ENCODE data around the gene NAGA. TPM values are rescaled to one million over a fixed set of nuclear protein-coding genes. Genes with fewer than 3 reads are reported as not detected.
"Not testable (repeated sequence)": the region's sequence is repeated elsewhere in the genome, so short reads cannot be mapped to it uniquely, and the experiment has no call there.

Gene NAGA
- 100 to 1,000 TPM in 2 of 4 donors, 10 to 100 TPM in 2; 48.3 to 120 (median 96.0) TPM for total RNA-seq

DNA sequence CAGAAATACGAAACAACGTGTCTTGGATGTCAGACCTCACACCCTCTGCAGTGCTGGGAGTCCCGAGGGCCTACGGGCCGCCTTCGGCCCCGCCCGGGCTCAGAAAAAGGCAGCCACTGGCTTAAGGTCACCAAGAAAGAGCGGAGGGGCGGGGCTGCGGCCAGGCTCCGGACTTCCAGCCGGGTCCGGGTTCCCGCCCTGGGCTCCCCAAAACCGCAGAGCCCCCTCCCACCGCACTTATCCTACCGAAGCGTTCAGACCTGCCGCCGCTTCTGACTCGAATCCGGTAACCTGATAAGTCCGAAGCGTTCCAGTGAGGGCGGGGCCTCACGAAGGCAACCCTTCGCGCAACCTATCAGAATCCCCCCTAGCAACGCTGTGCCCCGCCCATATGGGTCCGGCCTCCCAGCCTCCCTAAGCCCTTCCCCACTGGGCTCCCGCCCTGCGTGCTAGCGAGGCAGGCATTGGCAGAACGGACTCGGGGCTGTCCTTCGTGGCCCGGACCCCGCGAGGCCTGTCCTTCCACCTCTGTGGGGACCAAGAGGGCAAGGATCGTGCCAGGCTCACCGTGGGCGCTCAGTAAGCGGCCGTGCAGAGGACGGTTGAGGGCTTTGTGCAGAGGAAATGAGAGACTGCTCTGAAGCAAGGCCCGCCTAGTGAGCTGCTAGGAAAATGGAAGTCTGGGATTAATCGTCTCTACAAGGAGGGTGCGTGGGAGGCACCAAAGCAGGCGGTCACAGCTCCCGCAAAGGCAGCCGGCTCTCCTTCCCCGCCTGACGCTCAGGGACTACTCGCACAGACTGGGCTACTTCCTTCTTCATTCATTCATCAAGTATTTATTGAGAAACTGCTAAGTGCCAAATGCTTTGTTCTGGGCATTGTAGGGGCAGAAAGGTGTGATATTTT, at the start of gene NAGA:
Gene NAGA (minus strand): TSS at position 296 of the 906 bp plus-strand sequence. CDS start 515 bp downstream, outside the sequence.
- intact Hi-C loops (cut with DNase I; ENCODE audit: low total_unique reads) (loop anchor here (1.0 kb wide), 1 partner anchor 20 kb away; the partner anchor contains the start of gene NDUFA6), in situ Hi-C loops (cut with MboI; ENCODE audit: low pct_ligation_motif_present in 1 of 4, low pct_unique_long_range_greater_than_20kb in 1 of 4, low sequenced_read_pairs in 3 of 4) (no loop called here)
- H3K9me3 ChIP-seq, result no peaks in the 10 kb centered on the region
- peak within 1 kb of the TSS; percentile 36 to 78 (median 56) for H3K4me3 ChIP-seq
- peak; percentile 97 for DNase-seq
- H3K4me1 ChIP-seq, result peaks cover 21 to 40% (median 31%) of the 10 kb centered on the region in 4 donors
- peak within 1 kb of the TSS; percentile 86 to 96 (median 93) for H3K27ac ChIP-seq
- no peak for TF ChIP-seq EP300 (IDR thresholded peaks at IDR 0.05; ENCODE audit: low read depth)
- peak; percentile 90 for TF ChIP-seq POLR2A (IDR thresholded peaks at IDR 0.05)
- TF ChIP-seq, protein P1, sequence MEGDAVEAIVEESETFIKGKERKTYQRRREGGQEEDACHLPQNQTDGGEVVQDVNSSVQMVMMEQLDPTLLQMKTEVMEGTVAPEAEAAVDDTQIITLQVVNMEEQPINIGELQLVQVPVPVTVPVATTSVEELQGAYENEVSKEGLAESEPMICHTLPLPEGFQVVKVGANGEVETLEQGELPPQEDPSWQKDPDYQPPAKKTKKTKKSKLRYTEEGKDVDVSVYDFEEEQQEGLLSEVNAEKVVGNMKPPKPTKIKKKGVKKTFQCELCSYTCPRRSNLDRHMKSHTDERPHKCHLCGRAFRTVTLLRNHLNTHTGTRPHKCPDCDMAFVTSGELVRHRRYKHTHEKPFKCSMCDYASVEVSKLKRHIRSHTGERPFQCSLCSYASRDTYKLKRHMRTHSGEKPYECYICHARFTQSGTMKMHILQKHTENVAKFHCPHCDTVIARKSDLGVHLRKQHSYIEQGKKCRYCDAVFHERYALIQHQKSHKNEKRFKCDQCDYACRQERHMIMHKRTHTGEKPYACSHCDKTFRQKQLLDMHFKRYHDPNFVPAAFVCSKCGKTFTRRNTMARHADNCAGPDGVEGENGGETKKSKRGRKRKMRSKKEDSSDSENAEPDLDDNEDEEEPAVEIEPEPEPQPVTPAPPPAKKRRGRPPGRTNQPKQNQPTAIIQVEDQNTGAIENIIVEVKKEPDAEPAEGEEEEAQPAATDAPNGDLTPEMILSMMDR (IDR thresholded peaks at IDR 0.05), result no peak
- peak; percentile 93 to 97 (median 95) for TF ChIP-seq POLR2AphosphoS5 (IDR thresholded peaks at IDR 0.05)
- peaks cover 0 to 12% (median 0%) of the 10 kb centered on the region in 4 donors for H3K36me3 ChIP-seq
- no peaks in the 10 kb centered on the region for H3K27me3 ChIP-seq
- 0 to 1% methylated on average over 2 to 35 of the region's 56 CpGs for WGBS, 2 donors (ENCODE audit: low coverage in 1 of 2)

- peaks cover 0 to 14% (median 11%) of the 10 kb centered on the region in 4 donors for H3K4me1 ChIP-seq
- H3K9me3 ChIP-seq, result peaks cover 8 to 11% of the 10 kb centered on the region in 2 donors
- no peaks in the 10 kb centered on the region for H3K27me3 ChIP-seq
- WGBS, 2 donors (ENCODE audit: low coverage in 1 of 2), result 58 to 64% methylated on average over 2 to 4 of the region's 4 CpGs
- TF ChIP-seq, protein P1 (IDR thresholded peaks at IDR 0.05), result no peak
- TF ChIP-seq POLR2A (IDR thresholded peaks at IDR 0.05) (no peak), POLR2AphosphoS5 (IDR thresholded peaks at IDR 0.05) (no peak), EP300 (IDR thresholded peaks at IDR 0.05; ENCODE audit: low read depth) (no peak)
- no peak overlapping the region for H3K4me3 ChIP-seq
- no peaks in the 10 kb centered on the region for H3K36me3 ChIP-seq
- intact Hi-C loops (cut with DNase I; ENCODE audit: low total_unique reads) (no loop called here), in situ Hi-C loops (cut with MboI; ENCODE audit: low pct_ligation_motif_present in 1 of 4, low pct_unique_long_range_greater_than_20kb in 1 of 4, low sequenced_read_pairs in 3 of 4) (no loop called here)
- DNase-seq, result peak; percentile 40
- no peak overlapping the region for H3K27ac ChIP-seq
These were observed 46.3 kb upstream of the NAGA start for GRCh38 chr22:42116848-42117424.

DNA sequence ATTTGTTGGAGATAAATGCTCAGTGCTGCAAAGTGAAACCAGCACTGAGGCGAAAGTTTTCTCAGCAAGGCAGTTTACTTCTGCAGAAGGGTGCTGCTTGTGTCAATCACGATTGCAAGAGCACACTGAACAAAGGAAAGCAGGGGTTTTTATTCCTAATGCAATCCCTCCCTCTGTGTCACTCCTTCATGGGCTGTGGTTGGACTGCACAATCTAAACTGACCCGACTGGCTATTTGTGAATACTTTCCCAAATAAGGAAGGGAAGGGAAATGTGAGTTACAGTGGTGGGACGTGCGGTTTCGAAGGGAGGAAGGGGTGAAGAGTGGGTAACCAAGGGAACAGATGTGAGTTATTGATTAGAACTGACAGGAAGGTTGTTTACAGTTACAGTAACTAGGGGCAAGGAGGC, 44.8 kb upstream of the NAGA start:
- WGBS, 2 donors (ENCODE audit: low coverage in 1 of 2), result 71 to 79% methylated on average over 4 to 6 of the region's 6 CpGs
- not testable (repeated sequence) for H3K27me3 ChIP-seq

DNA sequence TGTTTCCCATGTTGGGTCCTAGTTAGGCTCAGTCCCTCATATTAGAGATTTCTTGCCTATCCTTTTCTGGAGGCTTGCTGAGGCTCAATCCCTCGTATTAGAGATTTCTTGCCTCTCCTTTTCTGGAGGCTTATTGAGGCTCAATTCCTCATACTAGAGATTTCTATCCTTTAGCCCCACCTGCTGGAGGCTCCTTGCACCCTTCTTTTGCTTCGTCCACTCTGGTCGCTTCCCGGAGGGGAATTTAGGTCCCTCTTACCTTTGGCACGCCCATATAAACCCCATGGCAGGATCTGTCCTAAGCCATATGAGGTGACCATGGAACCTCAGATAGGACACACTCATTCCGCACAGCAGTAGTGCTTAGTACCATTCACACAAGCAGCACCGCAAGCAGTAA, 44.1 kb upstream of the NAGA start:
- Histone ChIP-seq H3K4me3 (no peak overlapping the region), H3K9me3 (peaks cover 8 to 11% of the 10 kb centered on the region in 2 donors), H3K27ac (no peak overlapping the region), H3K36me3 (no peaks in the 10 kb centered on the region), H3K27me3 (no peaks in the 10 kb centered on the region), H3K4me1 (no peaks in the 10 kb centered on the region)
- 95 to 100% methylated on average over 2 to 7 of the region's 7 CpGs for WGBS, 2 donors (ENCODE audit: low coverage in 1 of 2)
- in situ Hi-C loops (cut with MboI; ENCODE audit: low pct_ligation_motif_present in 1 of 4, low pct_unique_long_range_greater_than_20kb in 1 of 4, low sequenced_read_pairs in 3 of 4), result no loop called here
- no peak for DNase-seq
- intact Hi-C loops (cut with DNase I; ENCODE audit: low total_unique reads), result no loop called here
- TF ChIP-seq POLR2AphosphoS5 (IDR thresholded peaks at IDR 0.05) (no peak), EP300 (IDR thresholded peaks at IDR 0.05; ENCODE audit: low read depth) (no peak), POLR2A (IDR thresholded peaks at IDR 0.05) (no peak)
- TF ChIP-seq, protein P1 (IDR thresholded peaks at IDR 0.05), result peak in 2 of 5 experiments; percentile 10 to 11

More for the DNA sequence above, 44.8 kb upstream of the NAGA start:
- H3K36me3 ChIP-seq; in situ Hi-C loops (cut with MboI; ENCODE audit: low pct_ligation_motif_present in 1 of 4, low pct_unique_long_range_greater_than_20kb in 1 of 4, low sequenced_read_pairs in 3 of 4); intact Hi-C loops (cut with DNase I; ENCODE audit: low total_unique reads); DNase-seq; H3K27ac ChIP-seq; H3K4me1 ChIP-seq; H3K4me3 ChIP-seq: not testable (repeated sequence)
- H3K9me3 ChIP-seq, result peaks cover 8 to 11% of the 10 kb centered on the region in 2 donors

DNA sequence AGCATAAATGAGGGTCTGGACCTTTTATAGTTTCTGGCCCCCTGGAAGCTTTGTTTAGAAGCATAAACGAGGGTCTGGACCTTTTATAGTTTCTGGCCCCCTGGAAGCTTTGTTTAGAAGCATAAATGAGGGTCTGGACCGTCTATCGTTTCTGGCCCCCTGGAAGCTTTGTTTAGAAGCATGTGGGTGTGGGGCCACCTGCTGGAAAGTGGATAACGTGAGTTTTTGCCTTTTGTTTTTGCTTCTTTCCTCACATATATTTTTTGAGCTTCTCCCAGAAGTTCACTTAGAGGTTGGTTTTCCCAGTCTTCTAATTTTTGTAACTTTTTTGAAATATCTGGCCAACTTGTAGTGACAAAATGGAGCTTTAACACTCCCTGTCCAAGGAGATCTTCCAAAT, 42.2 kb upstream of the NAGA start:
- in situ Hi-C loops (cut with MboI; ENCODE audit: low pct_ligation_motif_present in 1 of 4, low pct_unique_long_range_greater_than_20kb in 1 of 4, low sequenced_read_pairs in 3 of 4), result not testable (repeated sequence)

More for the DNA sequence above, 42.2 kb upstream of the NAGA start:
- H3K27ac ChIP-seq; H3K4me3 ChIP-seq; intact Hi-C loops (cut with DNase I; ENCODE audit: low total_unique reads); H3K4me1 ChIP-seq; H3K36me3 ChIP-seq; H3K27me3 ChIP-seq; DNase-seq: not testable (repeated sequence)
- 28% methylated on average over 2 to 4 of the region's 4 CpGs for WGBS, 2 donors (ENCODE audit: low coverage in 1 of 2)
- H3K9me3 ChIP-seq, result peaks cover 8 to 11% of the 10 kb centered on the region in 2 donors
